ENCODE measurements around the gene SMARCD3.

Gene SMARCD3

GRCh38 chr7:151207804-151208203, 40.7 kb downstream of the SMARCD3 start:
- no peak for TF ChIP-seq CTCF (IDR thresholded peaks at IDR 0.05; ENCODE audit: control insufficient read depth, insufficient read depth, low read depth, low read length, missing control alignments)
- DNase-seq (ENCODE audit: low read depth) = no peak
- H3K4me3 ChIP-seq (ENCODE audit: control insufficient read depth, low read depth, low read length) = no peak overlapping the region

GRCh38 chr7:151207315-151207714, 41.2 kb downstream of the SMARCD3 start:
- no peak for DNase-seq (ENCODE audit: low read depth)
- no peak overlapping the region for H3K4me3 ChIP-seq (ENCODE audit: control insufficient read depth, low read depth, low read length)
- TF ChIP-seq CTCF (IDR thresholded peaks at IDR 0.05; ENCODE audit: control insufficient read depth, insufficient read depth, low read depth, low read length, missing control alignments) = no peak

GRCh38 chr7:151206914-151207313, 41.6 kb downstream of the SMARCD3 start:
- DNase-seq (ENCODE audit: low read depth) = no peak
- H3K4me3 ChIP-seq (ENCODE audit: control insufficient read depth, low read depth, low read length) = no peak overlapping the region
- TF ChIP-seq CTCF (IDR thresholded peaks at IDR 0.05; ENCODE audit: control insufficient read depth, insufficient read depth, low read depth, low read length, missing control alignments) = no peak

GRCh38 chr7:151205730-151206129, 42.8 kb downstream of the SMARCD3 start:
- H3K4me3 ChIP-seq (ENCODE audit: control insufficient read depth, low read depth, low read length) = no peak overlapping the region
- DNase-seq (ENCODE audit: low read depth) = no peak
- TF ChIP-seq CTCF (IDR thresholded peaks at IDR 0.05; ENCODE audit: control insufficient read depth, insufficient read depth, low read depth, low read length, missing control alignments) = no peak

GRCh38 chr7:151204383-151205032, 44.0 kb downstream of the SMARCD3 start:
- H3K4me3 ChIP-seq (ENCODE audit: control insufficient read depth, low read depth, low read length) = no peak overlapping the region
- no peak for DNase-seq (ENCODE audit: low read depth)

GRCh38 chr7:151202836-151203235, 45.7 kb downstream of the SMARCD3 start:
- H3K4me3 ChIP-seq (ENCODE audit: control insufficient read depth, low read depth, low read length) = no peak overlapping the region
- no peak for DNase-seq (ENCODE audit: low read depth)
- TF ChIP-seq CTCF (IDR thresholded peaks at IDR 0.05; ENCODE audit: control insufficient read depth, insufficient read depth, low read depth, low read length, missing control alignments) = no peak

More at GRCh38 chr7:151204383-151205032, 44.0 kb downstream of the SMARCD3 start:
- peak; percentile 5 for TF ChIP-seq CTCF (IDR thresholded peaks at IDR 0.05; ENCODE audit: control insufficient read depth, insufficient read depth, low read depth, low read length, missing control alignments)

All from AG09309 (cell line).